Fibroblast of lung (primary cell): ENCODE results near the gene CDKN1B.

Experiments
- EZH2 ChIP-seq: IDR thresholded peaks from 2 replicates; pipeline ENCODE4 v1.5.1; 2012; ENCODE audit warnings: low read length, control low read depth, mild to moderate bottlenecking; ENCODE audit errors: missing control alignments
- TF ChIP-seq, protein P1 (sequence below), 2 donors: IDR thresholded peaks in 1 of 2; conservative IDR thresholded peaks in 1 of 2; 1 replicate in 1 of 2; 2 replicates in 1 of 2; pipeline ENCODE4 v1.5.1; 2011 to 2012; ENCODE audit warnings: low read length in 2 of 2, control low read depth in 1 of 2, inconsistent platforms in 1 of 2, low read depth in 1 of 2, mild to moderate bottlenecking in 1 of 2

DNA sequence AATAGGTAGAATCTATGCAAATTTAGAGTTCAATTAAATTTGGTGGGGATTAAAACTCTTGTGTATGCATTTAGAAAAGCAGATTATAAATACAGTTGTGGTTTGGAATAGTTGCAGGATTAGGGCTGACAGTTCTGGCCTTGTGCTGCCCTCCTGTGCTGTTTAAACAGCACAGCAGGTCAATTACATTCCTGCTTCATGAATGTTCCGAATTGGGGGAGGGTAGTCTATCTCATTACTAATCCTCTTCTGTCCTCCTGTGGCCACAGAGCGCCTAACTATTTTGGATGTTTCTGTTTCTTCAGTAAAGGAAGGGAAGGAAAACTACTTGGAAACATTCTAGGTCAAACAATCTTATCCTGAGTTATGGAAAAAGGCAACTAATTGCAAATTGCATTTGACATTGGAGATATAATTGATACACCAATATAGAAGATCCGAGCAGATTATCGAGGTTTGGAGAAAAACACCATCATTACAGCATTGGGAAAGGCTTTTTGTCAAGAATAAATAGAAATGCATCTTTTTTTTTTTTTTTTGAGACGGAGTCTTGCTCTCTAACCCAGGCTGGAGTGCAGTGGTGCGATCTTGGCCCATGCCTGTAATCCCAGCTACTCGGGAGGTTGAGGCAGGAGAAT lies 12.5 kb upstream of the CDKN1B start:
- TF ChIP-seq, protein P1, sequence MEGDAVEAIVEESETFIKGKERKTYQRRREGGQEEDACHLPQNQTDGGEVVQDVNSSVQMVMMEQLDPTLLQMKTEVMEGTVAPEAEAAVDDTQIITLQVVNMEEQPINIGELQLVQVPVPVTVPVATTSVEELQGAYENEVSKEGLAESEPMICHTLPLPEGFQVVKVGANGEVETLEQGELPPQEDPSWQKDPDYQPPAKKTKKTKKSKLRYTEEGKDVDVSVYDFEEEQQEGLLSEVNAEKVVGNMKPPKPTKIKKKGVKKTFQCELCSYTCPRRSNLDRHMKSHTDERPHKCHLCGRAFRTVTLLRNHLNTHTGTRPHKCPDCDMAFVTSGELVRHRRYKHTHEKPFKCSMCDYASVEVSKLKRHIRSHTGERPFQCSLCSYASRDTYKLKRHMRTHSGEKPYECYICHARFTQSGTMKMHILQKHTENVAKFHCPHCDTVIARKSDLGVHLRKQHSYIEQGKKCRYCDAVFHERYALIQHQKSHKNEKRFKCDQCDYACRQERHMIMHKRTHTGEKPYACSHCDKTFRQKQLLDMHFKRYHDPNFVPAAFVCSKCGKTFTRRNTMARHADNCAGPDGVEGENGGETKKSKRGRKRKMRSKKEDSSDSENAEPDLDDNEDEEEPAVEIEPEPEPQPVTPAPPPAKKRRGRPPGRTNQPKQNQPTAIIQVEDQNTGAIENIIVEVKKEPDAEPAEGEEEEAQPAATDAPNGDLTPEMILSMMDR (conservative IDR thresholded peaks at IDR 0.05 in 1 of 2, IDR thresholded peaks at IDR 0.05 in 1 of 2; ENCODE audit: low read depth in 1 of 2, low read length in 2 of 2) = peak; percentile 98 to 99
- TF ChIP-seq EZH2 = no peak
